ENCODE measurements around the gene SIRT3.
A peak's percentile ranks its signal among the peaks of the same experiment; 100 is the strongest.

SIRT3 gene

DNA sequence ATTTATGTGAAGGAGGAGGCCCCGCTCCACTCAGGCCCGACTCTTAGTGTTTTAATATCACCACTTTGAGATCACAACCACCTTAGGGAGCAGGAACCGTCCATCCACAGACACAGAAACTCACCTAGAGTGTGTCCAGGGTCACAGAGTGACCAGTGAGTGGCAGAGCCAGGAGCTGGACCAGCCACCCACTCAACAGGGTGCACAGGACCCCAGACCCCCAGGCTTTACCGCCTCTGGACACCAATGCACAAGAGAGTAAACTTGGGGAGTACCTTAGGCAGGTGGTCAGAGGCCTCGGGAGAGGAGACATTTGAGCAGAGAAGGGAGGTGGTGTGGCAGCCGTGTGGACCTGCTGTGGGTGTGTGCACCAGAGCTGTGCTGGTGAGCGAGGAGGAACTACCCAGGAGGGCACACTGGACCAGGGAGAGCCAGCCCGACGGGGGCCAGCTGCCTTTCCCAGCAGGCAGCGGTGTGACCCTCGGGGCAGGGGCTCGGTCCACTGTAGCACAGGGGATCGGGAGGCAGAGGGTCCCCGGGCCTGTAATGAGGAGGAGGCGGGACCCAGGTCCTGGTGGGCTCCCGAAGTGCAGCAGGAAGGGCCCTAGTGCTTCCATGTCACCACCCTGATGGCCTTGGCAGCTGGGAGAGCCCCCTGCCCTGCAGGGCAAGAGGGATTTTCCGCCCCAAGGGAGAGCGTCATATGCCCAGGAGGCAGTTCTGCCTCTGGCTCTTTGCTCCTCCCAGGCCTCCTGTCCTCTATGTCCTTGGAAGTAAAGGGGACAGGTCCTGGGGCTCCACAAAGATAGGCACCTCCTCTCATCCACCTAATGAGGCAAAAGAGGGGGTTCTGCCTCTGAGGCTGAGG, 34.5 kb upstream of the SIRT3 start:
- DNase-seq = no peak

DNA sequence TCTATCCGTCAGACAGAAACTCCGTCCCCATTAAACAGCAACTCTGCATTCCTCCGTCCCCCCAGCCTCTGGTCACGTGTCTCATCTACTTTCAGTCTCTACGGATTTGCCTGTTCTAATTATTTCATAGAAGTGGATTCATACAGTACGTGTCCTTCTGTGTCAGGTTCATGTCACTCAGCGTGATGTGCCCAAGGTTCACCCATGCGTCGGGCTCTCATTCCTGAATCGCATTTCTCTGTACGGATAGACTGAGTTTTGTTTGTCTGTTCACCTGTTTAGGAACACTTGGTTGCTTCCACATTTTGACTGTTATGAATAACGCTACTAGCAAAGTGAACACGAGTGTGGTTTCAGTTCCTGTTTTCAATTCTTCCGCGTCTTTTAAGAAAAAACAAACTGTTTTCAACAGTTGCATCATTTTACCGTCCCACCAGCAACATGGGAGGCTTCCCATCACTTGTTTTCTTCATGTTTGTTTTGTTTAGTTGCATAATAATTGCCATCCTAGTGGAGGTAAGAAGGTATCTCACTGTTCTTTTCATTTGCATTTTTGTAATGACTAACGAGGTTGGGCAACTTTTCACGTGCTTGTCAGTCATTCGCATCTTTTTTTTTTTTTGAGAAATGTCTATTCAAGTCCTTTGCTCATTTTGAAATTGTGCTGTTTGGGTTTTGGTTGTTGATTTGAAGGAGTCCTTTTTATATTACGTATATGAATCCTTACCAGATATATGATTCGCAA, 33.2 kb upstream of the SIRT3 start:
- DNase-seq = peak; percentile 73 to 74

DNA sequence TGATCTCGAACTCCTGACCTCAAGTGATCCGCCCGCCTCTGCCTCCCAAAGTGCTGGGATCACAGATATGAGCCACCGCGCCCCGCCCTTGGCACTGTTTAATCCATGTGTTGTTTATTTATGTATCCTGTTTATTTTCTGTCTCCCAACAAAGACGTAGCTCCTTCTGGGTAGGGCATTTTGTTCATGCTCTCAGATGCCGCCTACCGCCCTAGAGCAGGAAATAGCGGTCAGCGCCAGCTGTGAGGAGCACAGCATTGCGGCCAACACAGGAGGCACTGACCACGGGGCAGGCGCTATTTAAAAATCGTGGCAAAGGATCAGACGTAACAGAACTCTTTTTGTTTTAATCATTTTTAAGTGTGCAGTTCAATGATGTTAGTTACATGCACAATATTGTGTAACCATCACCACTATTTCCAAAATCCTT, 32.6 kb upstream of the SIRT3 start:
- peak; percentile 66 to 76 for DNase-seq

DNA sequence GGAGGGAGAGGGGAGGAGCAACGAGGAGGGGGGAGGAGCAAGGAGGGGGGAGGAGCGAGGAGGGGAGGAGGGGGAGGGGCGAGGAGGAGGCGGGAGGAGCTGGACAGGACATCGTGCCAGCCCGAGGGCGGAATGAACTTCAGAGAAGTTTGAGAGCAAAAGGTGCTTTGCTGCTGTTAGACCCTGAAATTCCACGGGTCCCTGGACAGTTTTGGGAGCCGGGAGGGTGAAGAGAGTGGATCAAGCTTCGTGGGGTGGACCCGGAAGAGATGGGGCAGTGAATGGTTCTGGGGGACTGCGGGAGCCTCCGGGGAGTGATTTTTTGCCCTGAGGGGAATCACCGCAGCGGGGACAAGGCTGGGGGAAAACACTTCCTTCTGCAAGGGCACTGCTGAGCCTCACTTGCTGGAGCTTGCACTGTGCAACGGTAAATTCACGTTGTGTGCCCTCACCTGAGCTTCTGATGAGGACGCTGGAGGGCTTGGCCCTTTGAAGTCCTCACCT, 31.4 kb upstream of the SIRT3 start:
- peak; percentile 57 to 75 for DNase-seq

DNA sequence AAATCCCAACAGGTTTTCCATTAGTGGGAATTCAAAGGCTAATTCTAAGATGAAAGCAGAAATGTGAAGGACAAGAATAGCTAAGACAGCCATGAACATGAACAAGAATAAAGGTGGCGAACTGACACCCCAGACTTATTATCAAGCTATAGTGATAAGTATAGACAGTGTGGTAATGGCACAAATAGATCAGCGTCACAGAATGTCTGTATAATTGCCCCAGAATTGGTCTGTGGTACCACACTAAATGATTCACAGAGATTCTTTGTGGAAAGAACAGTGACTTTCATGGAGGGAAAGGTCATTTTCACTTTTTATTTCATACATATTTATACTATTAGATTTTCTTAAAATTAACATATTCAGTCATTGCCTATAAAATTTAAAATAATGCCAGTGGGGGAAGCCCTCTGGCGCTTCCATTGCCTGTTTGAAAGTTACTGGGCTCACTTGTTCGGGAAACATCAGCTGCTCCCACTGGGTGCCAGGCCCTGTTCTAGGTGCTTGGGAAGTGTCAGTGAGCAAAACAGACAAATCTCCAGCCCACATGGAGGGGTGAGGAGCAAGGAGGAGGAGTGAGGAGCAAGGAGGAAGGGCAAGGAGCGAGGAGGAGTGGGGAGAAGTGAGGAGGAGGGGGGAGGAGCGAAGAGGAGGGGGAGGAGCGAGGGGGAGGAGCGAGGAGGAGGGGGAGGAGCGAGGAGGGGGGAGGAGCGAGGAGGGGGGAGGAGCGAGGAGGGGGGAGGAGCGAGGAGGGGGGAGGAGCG, 30.7 kb upstream of the SIRT3 start:
- peak in 1 of 2 donors; percentile 37 for DNase-seq

DNA sequence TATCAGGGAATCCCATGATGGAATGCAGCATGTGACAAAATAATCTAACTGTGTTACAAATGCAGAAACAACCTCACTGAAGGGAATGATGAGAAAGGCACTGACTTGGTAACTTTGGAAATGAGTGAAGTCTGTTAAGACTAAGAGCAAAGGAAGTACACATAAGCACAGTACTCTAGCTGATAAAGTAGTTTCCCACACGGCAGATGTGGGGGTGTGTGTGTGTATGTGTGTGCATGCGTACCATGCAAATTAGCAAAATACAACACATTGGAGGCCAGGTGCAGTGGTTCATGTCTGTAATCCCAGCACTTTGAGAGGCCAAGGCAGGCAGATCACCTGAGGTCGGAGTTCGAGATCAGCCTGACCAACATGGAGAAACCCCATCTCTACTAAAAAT, 25.5 kb upstream of the SIRT3 start:
- DNase-seq = no peak

DNA sequence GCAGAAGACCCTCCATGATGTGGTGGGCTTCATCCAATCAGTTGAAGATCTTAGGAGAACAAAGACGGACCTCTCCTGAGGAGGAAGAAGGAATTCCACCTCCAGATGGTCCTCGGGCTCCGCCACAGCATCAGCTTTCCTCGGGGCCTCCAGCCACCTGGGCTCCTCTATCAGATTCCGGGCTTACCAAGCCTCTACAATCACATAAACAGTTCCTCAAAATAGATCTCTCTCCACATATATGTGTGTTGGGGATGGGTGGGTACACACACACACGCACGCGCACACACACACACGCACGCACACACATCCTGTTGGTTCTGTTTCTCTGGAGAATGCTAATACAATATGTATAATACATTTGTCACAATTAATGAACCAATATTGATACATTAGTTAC, 23.3 kb upstream of the SIRT3 start:
- no peak for DNase-seq

DNA sequence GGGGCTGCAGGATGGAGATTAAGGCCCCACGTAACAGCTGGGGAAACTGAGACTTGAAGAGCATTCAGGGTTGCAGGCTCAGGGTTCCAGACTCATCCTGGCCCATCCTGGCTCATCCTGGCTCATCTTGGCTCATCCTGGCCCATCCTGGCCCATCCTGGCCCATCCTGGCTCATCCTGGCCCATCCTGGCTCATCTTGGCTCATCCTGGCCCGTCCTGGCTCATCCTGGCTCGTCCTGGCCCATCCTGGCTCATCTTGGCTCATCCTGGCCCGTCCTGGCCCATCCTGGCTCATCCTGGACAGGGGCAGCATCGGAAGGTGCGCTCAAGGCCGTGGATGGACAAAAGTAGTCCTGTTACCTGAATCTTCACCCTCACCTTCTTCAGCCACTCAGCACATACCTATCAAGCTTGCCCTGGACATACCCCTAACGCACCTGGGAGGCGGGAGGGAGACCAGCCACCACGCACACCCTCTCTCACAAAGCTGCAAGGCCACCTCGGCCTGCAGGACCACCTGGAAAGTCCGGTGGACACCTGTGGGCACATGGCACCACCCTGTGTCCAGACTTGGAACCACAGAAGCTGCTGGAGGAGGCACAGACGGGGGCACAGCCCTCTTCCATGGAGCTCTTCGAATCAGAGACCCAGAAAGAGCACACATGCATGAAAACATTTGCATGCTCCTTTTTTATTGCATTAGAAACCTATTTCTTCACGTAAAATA, 21.8 kb upstream of the SIRT3 start:
- no peak for DNase-seq

DNA sequence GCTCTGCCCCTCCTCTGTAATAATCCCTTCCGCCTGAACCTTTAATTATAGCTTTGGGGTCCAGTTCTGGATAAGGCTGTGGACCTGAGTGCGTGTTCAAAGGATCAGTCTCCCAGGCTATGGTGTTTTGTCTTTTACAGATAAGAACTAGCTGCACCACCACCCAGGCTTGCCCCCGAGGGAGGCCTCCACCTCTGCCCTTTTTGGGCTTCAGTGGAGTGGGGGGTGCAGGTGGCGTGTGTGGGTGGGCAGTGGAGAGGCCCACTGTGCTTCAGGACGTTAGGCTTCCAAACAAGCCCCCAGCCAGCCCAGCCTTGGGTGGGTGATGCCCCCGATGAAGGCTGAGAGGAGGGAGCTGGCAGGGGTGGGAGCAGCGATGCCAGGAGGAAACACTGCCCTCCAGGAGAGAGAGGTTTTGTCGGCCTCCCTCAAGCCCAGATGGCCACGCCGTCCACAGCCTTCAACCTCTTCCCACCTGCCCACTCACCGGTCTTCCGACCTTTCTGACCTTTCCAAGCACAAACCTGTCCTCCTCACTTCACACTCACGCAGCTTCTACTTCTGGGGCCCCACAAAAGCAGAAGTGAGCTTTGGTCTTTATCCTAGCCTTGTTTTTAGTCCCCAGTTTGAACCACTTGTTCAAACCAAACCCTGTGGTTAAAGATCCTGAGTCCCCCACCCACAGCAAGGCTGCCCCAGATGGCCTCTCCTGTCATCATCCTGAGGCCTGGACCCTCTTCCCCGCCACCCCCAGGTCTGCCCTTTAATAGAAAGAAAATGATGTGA, 21.0 kb upstream of the SIRT3 start:
- no peak for DNase-seq

DNA sequence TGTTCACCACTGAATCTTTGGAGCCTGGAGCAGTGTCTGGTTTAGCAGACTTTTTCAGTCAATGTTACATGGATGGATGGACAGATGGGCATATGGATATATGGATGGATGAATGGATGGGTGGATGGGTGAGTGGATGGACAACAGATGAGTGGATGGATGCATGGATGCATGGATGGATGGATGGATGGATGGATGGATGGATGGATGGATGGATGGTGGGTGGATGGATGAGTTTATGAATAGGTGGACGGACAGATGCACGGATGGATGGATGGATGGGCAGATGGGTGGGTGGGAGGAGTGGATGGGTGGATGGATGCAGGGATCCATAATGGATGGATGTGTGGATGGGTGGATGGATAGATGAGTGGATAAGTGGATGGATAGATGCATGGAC, 19.7 kb upstream of the SIRT3 start:
- DNase-seq = no peak

DNA sequence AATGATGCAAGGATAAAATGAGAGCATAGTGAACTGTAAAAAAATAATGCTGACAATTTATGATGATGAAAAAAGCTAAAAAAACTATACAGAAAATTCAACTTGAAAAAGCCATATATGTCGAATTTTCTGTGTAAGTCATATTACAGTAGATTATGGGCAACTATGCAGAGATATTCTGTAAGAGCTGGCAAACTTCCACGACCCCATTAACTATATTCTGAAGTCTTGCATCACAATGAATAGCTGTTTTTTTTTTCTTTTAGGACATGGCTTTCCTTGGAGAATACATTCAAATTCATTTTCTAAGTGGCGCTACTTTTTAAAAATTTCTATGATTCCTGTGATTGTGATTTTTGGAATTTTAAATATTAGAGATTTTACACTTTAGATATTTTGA, 19.0 kb upstream of the SIRT3 start:
- no peak for DNase-seq

DNA sequence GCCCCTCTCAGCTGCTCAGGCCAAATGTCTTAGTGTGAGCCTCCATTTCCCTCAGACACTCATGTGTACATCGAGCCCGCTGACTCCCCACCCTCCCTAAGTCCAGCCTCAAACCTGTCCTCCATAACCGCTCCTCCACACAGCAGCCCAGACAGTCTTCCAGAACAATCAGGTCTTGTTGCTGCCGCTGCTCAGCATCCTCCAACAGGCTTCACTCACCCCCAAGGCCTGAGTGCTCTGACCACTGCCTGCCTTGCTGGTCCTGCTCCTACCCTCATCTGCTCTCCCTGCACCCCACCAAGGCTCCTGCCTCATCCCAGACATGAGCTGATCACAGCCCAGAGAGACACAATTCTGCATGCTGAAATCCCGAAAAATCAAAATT, 17.7 kb upstream of the SIRT3 start:
- no peak for DNase-seq

DNA sequence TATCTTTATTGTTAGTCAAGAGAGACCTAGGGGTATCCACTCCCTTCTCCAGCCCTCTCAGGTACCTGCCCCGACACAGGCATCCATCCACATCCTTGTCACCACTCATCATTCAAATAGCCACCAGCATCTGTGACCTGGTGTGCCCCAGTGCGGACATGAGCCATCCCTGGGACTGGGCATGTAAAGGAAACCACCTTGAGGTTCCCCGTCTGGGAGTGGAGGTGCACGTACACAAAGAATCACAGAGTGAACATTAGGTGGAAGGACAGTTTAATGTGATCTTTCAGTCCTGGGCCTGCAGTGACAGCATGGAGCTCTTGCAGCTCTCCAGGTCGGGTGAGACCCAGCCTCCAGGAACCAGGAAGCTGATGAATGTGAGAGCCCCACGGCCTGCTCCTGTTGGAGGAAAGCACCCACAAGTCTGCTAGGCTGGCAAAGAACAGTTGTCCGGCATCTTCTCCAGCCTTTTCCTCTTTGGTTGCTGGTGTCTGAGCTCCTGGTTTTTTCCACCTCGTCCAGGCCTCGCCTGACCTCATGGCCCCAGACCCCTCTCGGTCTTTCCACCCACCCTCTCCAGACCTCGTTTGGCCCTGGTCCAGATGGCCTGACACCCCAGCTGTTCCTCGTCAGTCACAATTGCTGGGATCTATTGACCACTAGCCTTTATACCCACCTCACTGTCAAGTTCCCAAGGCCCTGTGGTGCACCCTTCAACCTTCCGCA, 17.2 kb upstream of the SIRT3 start:
- no peak for DNase-seq

DNA sequence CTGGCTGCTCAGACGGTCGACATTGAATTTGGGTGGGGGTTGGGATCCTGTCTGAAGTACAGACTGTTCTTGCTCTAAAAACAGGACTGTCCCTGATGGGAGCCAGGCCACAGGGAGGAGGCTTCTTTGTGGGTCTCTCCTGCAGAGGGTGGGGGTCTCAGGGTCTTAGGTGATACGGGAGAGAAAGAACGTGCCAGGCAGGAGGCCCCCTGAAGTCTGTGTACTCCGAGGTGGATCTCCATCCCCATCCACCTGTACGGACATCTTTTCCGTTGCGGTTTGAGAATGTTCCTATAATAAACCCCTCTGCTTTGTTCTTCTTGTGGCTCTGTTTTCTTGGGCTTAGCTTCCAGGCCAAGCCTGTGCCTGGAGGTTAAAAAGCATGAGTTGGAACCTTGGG, 16.5 kb upstream of the SIRT3 start:
- no peak for DNase-seq

DNA sequence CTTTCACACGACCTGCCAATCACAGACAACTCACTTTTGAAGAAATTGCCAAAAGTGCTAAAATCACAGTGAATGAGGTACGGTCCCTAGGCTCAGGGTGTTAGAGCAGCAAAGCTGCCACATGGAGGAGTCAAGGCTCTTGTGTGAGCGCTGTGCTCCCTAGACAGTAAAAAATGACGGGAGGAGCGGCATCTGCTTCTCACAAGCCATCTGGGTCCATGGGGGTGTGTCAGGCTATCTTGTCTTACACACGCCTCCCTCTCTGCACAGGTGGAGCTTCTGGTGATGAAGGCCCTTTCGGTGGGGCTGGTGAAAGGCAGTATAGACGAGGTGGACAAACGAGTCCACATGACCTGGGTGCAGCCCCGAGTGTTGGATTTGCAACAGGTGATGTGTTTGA, 15.4 kb upstream of the SIRT3 start:
- DNase-seq = no peak

DNA sequence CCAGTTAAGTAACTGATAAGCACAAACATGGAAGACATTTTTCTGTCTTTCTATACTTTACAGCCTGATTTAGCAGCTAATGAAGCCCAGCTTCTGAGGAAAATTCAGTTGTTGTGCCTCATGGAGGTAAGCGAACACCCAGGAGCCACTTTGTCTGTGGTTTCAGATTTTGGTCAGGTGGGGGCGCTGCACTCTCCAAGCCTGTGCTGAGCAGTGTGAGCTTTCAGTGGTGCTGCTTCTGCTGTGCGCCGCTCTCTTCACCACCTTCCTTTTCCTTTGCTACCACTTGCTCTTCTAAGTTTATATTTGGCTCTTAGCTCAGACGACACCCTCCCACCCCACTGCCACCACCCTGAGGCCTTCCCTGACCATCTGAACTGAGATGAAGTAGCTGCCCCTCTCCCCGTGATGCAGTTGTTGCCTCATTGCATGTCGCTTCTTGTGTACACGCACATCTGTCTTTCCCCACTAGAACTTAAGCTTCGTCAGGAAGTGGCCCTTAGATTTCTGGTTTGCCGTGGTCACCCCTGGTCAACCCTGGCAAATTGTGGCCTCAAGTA, 14.7 kb upstream of the SIRT3 start:
- DNase-seq = peak; percentile 80 to 85

DNA sequence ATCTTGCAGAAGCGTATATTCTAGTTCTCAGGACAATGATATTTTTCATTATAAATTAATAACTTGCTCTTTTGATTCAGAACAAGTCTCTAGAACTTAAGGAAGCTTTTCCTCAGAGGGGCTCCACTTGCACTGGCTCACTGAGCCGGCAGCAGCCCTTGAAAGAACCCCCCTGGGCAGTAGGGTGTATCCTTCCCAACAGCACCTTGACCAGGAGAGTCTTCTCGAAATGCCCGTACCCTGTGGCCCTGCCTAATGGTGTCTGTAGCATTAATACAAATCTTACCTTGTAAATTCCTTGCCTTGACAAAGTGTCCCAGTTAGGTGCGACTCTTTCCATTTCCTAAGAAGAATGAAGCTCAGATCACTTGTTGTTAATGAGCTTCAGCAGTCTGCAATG, 14.1 kb upstream of the SIRT3 start:
- DNase-seq = no peak

DNA sequence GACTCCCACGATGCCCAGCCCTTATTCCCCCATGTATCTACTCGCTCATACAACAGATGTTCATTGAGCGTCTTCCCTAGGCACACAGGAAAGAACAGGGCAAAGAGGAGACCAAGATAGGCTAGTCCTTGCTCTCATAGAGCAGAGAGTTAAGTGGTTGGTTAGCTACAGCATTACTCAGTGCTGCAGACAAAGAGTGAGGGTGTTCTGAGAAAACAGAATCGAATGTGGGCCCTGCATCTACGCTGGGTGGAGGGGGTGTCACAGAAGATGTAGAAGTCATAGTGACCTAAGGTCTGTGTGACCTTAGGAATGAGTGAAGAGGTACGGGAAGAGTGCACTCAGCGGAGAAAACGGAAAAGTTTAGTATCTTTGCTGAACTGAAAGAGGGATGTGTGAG, 12.9 kb upstream of the SIRT3 start:
- no peak for DNase-seq

DNA sequence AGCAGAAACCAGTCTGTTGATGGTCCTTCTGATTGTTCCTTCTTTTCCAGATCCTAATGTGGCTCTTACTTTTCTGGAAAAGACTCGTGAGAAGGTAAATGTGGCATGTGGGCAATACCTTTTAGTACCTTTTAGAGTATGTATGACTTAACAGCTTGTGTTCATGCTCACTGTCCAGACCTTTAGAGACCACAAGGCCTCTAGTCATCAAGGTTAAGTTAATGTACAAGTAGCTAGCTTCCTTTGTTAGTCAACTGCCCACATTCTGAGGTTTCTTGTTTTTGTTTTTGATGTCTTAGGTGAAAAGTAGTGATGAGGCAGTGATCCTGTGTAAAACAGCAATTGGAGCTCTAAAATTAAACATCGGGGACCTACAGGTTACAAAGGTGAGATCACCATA, 8.2 kb upstream of the SIRT3 start:
- DNase-seq = no peak

DNA sequence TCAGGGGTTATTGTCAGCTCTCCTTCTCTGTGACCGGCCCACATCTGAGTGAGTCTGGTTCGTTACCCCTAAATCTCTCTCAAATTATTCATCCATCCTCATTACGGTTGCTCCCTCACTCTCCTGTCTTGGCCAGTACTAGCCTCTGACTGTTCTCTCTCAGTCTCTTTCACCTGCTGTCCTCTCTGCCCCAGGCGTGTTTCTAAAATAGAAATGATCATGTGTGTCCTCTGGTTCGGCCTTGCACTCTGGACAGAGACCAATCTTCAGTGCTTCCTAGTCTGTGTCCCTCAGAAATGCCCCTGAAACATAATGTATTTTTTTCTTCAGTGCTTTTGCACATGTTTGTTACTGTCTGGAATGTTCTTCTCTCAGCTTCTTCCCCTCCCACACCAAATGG, 5.5 kb upstream of the SIRT3 start:
- DNase-seq = no peak

DNA sequence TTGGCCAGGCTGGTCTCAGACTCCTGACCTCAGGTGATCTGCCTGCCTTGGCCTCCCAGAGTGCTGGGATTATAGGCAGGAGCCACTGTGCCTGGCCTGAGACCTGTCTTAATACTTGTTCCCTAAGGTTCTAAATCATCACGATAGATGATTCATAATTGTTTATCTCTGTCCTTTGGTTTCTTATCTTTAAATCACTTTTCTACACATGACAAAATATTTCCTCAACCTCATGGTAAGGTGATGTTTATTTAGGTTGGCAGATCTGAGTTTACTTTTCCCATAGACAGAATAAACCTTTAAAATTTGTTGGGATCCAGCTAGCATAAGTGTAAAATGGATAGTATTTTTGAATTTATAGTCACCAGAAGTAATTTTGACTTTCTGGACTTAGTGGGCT, 4.2 kb upstream of the SIRT3 start:
- DNase-seq = no peak

All from CD4-positive, alpha-beta T cell treated with Interleukin-1 beta for 1 hour (primary cell).